HCT116 (cell line): ENCODE data around the gene DOCK3. TPM values are rescaled to one million over a fixed set of nuclear protein-coding genes. Genes with fewer than 3 reads are reported as not detected.

Experiments
- ATAC-seq: fragments of 200-7000 bp; cut with Tn5 transposase; 2 replicates; pipeline ENCODE4 v1.9.1; 2020; ENCODE audit warnings: mild to moderate bottlenecking, moderate library complexity
- BruUV-seq: library from RNA; stranded (reverse); fragments of 400-500 nt; replicated peaks from 2 replicates; lab custom pipeline; 2021; lab: Mats Ljungman, UMichigan
- CTCF ChIA-PET: fragments of 300-600 bp; sonication (Branson Sonifier 250); formaldehyde crosslinking; loops from one replicate; lab custom pipeline; 2021; ENCODE audit warnings: antibody characterized with exemption; lab: Charles Lee
- POLR2A ChIA-PET: fragments of 300-600, 350-600 bp; sonication (Branson Sonifier 250); formaldehyde crosslinking; loops from one replicate; lab custom pipeline; 2021; ENCODE audit warnings: antibody characterized with exemption; lab: Charles Lee
- RAD21 ChIA-PET, 2 experiments: fragments of 300-600 bp; sonication (Branson Sonifier 250); formaldehyde crosslinking; loops; one replicate each; lab custom pipeline; 2023; ENCODE audit warnings: low total read pairs in 2 of 2; ENCODE audit not compliant: uncharacterized antibody in 2 of 2, unreplicated experiment in 2 of 2, low non-redundant PET in 1 of 2; lab: Charles Lee
- DNase-seq: peaks from one replicate; pipeline ENCODE4 v3.0.0-alpha.2; 2010; ENCODE audit warnings: low read depth, low spot score
- H2AFZ ChIP-seq: fragments of 200-600 bp; shearing (Covaris generic), sonication (generic); 2 replicates; pipeline ENCODE4 v1.6.1; 2017; ENCODE audit warnings: low read depth, mixed run types, mixed read lengths, antibody characterized with exemption, low read length; ENCODE audit not compliant: poor library complexity, severe bottlenecking
- H3K27ac ChIP-seq: 2 replicates; pipeline ENCODE4 v1.5.1; 2012; ENCODE audit warnings: low read depth, low read length
- H3K27me3 ChIP-seq: fragments of 200-600 bp; sonication (generic); 2 replicates; pipeline ENCODE4 v1.6.1; 2016; ENCODE audit warnings: mixed run types, low read length, mixed read lengths; ENCODE audit not compliant: insufficient read depth
- H3K36me3 ChIP-seq, 2 experiments: fragments of 200-500 bp in 1 of 2; fragments of 200-600 bp in 1 of 2; sonication (Bioruptor generic) in 1 of 2; sonication (generic) in 1 of 2; 2 replicates each; pipeline versions ENCODE4 v1.5.1 to v1.6.1; 2014 to 2016; ENCODE audit warnings: low read length in 2 of 2, inconsistent platforms in 1 of 2, mixed read lengths in 1 of 2, mixed run types in 1 of 2; ENCODE audit not compliant: insufficient read depth in 2 of 2, control insufficient read depth in 1 of 2
- H3K4me1 ChIP-seq, 2 experiments: fragments of 200-600 bp in 1 of 2; sonication (generic) in 1 of 2; 2 replicates each; pipeline versions ENCODE4 v1.5.1 to v1.6.1; 2012 to 2017; ENCODE audit warnings: low read length in 2 of 2, inconsistent platforms in 1 of 2, mild to moderate bottlenecking in 1 of 2, mixed read lengths in 1 of 2, mixed run types in 1 of 2, moderate library complexity in 1 of 2; ENCODE audit not compliant: insufficient read depth in 2 of 2, control insufficient read depth in 1 of 2
- H3K4me2 ChIP-seq: fragments of 200-600 bp; sonication (generic); 2 replicates; pipeline ENCODE4 v1.6.1; 2017; ENCODE audit warnings: mixed run types, low read length, mixed read lengths
- H3K4me3 ChIP-seq, 2 experiments: fragments of 200-600 bp in 1 of 2; sonication (generic) in 1 of 2; replicated peaks in 1 of 2; 2 replicates each; pipeline ENCODE4 v1.5.1; 2011 to 2016; ENCODE audit warnings: low read length in 2 of 2, control low read depth in 1 of 2, low read depth in 1 of 2, mild to moderate bottlenecking in 1 of 2, mixed read lengths in 1 of 2, mixed run types in 1 of 2
- H3K79me2 ChIP-seq: fragments of 200-600 bp; sonication (generic); 2 replicates; pipeline ENCODE4 v1.6.1; 2017; ENCODE audit warnings: mild to moderate bottlenecking, mixed run types, low read length, moderate library complexity, mixed read lengths; ENCODE audit not compliant: insufficient read depth
- H3K9ac ChIP-seq: fragments of 200-600 bp; sonication (generic); 2 replicates; pipeline ENCODE4 v1.6.1; 2016; ENCODE audit warnings: low read length, mixed read lengths
- H3K9me2 ChIP-seq: fragments of 200-600 bp; sonication (generic), shearing (Covaris generic); 2 replicates; pipeline ENCODE4 v1.6.1; 2017; ENCODE audit warnings: mixed run types, mild to moderate bottlenecking, moderate library complexity; ENCODE audit not compliant: insufficient read depth
- H3K9me3 ChIP-seq, 2 experiments: fragments of 200-500 bp in 1 of 2; fragments of 200-600 bp in 1 of 2; sonication (Bioruptor generic) in 1 of 2; sonication (generic) in 1 of 2; 2 replicates each; pipeline ENCODE4 v1.6.1; 2014 to 2017; ENCODE audit warnings: low read length in 2 of 2, mixed read lengths in 2 of 2, inconsistent platforms in 1 of 2, low read depth in 1 of 2, mild to moderate bottlenecking in 1 of 2, mixed run types in 1 of 2, moderate library complexity in 1 of 2; ENCODE audit not compliant: control insufficient read depth in 1 of 2, insufficient read depth in 1 of 2
- H4K20me1 ChIP-seq: fragments of 200-600 bp; sonication (generic), shearing (Covaris generic); 2 replicates; pipeline ENCODE4 v1.6.1; 2017; ENCODE audit warnings: mixed run types, mild to moderate bottlenecking, moderate library complexity; ENCODE audit not compliant: insufficient read depth
- CEBPB ChIP-seq: IDR thresholded peaks from 2 replicates; pipeline ENCODE4 v1.6.1; 2012; ENCODE audit warnings: low read depth
- CTCF ChIP-seq, 3 experiments: fragments of 200-600 bp in 1 of 3; sonication (generic) in 1 of 3; IDR thresholded peaks in 2 of 3; conservative IDR thresholded peaks in 1 of 3; 2 replicates each; pipeline ENCODE4 v1.5.1; 2012 to 2017; ENCODE audit warnings: low read depth in 2 of 3, low read length in 2 of 3, antibody characterized with exemption in 1 of 3, borderline replicate concordance in 1 of 3, control low read depth in 1 of 3, mild to moderate bottlenecking in 1 of 3, mixed read lengths in 1 of 3, mixed run types in 1 of 3, moderate library complexity in 1 of 3; ENCODE audit not compliant: insufficient read depth in 1 of 3
- EGR1 ChIP-seq: IDR thresholded peaks from 2 replicates; pipeline ENCODE4 v1.6.1; 2012; ENCODE audit warnings: low read depth
- ELF1 ChIP-seq: IDR thresholded peaks from 2 replicates; pipeline ENCODE4 v1.6.1; 2012; ENCODE audit warnings: low read depth, borderline replicate concordance
- EZH2 ChIP-seq: fragments of 200-600 bp; sonication (generic); IDR thresholded peaks from 2 replicates; pipeline ENCODE4 v1.6.1; 2017; ENCODE audit warnings: antibody characterized with exemption, mixed run types
- MAX ChIP-seq: IDR thresholded peaks from 2 replicates; pipeline ENCODE4 v1.6.1; 2012
- POLR2A ChIP-seq: IDR thresholded peaks from 2 replicates; pipeline ENCODE4 v1.7.0; 2011; ENCODE audit warnings: borderline replicate concordance; ENCODE audit not compliant: insufficient read depth, insufficient read length; ENCODE audit errors: extremely low read depth
- REST ChIP-seq: IDR thresholded peaks from 2 replicates; pipeline ENCODE4 v1.6.1; 2012; ENCODE audit warnings: low read depth
- SIN3A ChIP-seq: IDR thresholded peaks from 2 replicates; pipeline ENCODE4 v1.6.1; 2012; ENCODE audit warnings: low read depth
- SRF ChIP-seq: IDR thresholded peaks from 2 replicates; pipeline ENCODE4 v1.6.1; 2012; ENCODE audit warnings: low read depth
- YY1 ChIP-seq: IDR thresholded peaks from 2 replicates; pipeline ENCODE4 v1.6.1; 2011; ENCODE audit warnings: low read length, low read depth, moderate library complexity, mild to moderate bottlenecking; ENCODE audit not compliant: insufficient replicate concordance; ENCODE audit errors: extremely low read depth
- ZBTB33 ChIP-seq: IDR thresholded peaks from 2 replicates; pipeline ENCODE4 v1.6.1; 2011; ENCODE audit warnings: mild to moderate bottlenecking, low read length, moderate library complexity; ENCODE audit not compliant: insufficient replicate concordance; ENCODE audit errors: extremely low read depth
- ZFX ChIP-seq: fragments of 450-650 bp; IDR thresholded peaks from 2 replicates; pipeline ENCODE4 v1.6.1; 2017
- ZNF274 ChIP-seq: fragments of 200-500 bp; sonication (Bioruptor generic); IDR thresholded peaks from 2 replicates; pipeline ENCODE4 v1.6.1; 2014; ENCODE audit warnings: mild to moderate bottlenecking, low read depth, low read length, inconsistent platforms
- intact Hi-C: fragments of 100-400 bp; cut with micrococcal nuclease; formaldehyde crosslinking; loops from 2 replicates; pipeline ENCODE4 v1.10.0; 2022
- total RNA-seq: library from RNA; stranded (reverse); gene quantifications from one replicate; pipeline ENCODE4 v1.2.1, GENCODE V29; 2021; ENCODE audit not compliant: unreplicated experiment

DOCK3 gene
- total RNA-seq, 1 experiment from 2014 or later = 4.2 TPM

GRCh38 chr3:50817756-50818529, 143.2 kb downstream of the DOCK3 start:
- Histone ChIP-seq H2AFZ (no peak overlapping the region), H3K79me2 (no peaks in the 10 kb centered on the region), H3K4me3 (no peak overlapping the region), H3K27ac (no peak overlapping the region), H4K20me1 (no peaks in the 10 kb centered on the region; the same call in 1 of the 2 replicates), H3K4me1 (peaks cover 6 to 10% of the 10 kb centered on the region in 2 experiments; a peak in 3 of 4 replicates), H3K9ac (no peak overlapping the region), H3K9me2 (no peaks in the 10 kb centered on the region), H3K27me3 (no peaks in the 10 kb centered on the region), H3K36me3 (no peaks in the 10 kb centered on the region), H3K4me2 (no peak overlapping the region), H3K9me3 (no peaks in the 10 kb centered on the region)
- no TSS peak for BruUV-seq
- ATAC-seq (no peak), DNase-seq (no peak)
- intact Hi-C loops = no loop called here
- ChIA-PET CTCF (no interaction called here), RAD21 (no interaction called here), POLR2A (no interaction called here)
- no peak for TF ChIP-seq ZFX
- TF ChIP-seq EZH2 = no peak
- no peak for TF ChIP-seq SRF
- TF ChIP-seq YY1 = no peak
- no peak for TF ChIP-seq ZBTB33
- no peak for TF ChIP-seq REST
- TF ChIP-seq CEBPB = no peak
- TF ChIP-seq ELF1 = no peak
- no peak for TF ChIP-seq MAX
- no peak for TF ChIP-seq CTCF (IDR thresholded peaks at IDR 0.05 in 2 of 3, conservative IDR thresholded peaks at IDR 0.05 in 1 of 3; ENCODE audit: borderline replicate concordance in 1 of 3, insufficient read depth in 1 of 3, low read depth in 2 of 3, low read length in 2 of 3)
- no peak for TF ChIP-seq POLR2A
- TF ChIP-seq SIN3A = no peak
- no peak for TF ChIP-seq ZNF274
- no peak for TF ChIP-seq EGR1
